Measurements from ENCODE around the gene TRIM21. TPM values are rescaled to one million over a fixed set of nuclear protein-coding genes. Genes with fewer than 3 reads are reported as not detected.
"Not testable (repeated sequence)": the region's sequence is repeated elsewhere in the genome, so short reads cannot be mapped to it uniquely, and the experiment has no call there.

TRIM21 gene
- total and polyA plus RNA-seq, 4 donors: 15.2 to 32.0 (median 18.8) TPM

DNA sequence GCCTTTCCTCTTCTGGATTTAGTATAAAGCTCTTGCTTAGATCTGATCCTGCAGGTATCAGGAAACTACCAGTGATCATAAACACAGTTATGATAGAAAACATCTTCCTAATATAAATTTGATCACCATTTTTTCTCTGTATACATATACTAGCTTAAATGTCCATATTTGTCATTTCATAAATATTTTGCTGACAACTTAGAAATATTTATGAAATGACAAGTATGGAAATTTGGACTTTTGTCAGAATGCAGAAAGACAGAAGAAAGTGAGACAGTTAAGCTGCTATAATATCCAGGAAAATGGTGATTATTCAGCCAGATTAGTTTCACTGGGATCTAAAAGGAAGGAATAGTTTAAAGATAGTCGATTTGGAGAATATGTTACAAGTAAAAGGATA, 22.8 kb upstream of the TRIM21 start:
- H3K4me3 ChIP-seq: no peak overlapping the region
- WGBS, 2 donors: 55 to 81% methylated on average over 1 of the region's 1 CpG
- no peaks in the 10 kb centered on the region for H3K27me3 ChIP-seq (ENCODE audit: control insufficient read depth in 3 of 3, insufficient read depth in 3 of 3, low read length in 2 of 3)
- no peaks in the 10 kb centered on the region for H3K4me1 ChIP-seq (ENCODE audit: control insufficient read depth in 5 of 5, insufficient read depth in 5 of 5, low read length in 5 of 5)
- no peaks in the 10 kb centered on the region for H3K36me3 ChIP-seq (ENCODE audit: control insufficient read depth in 4 of 4, insufficient read depth in 4 of 4, low read length in 4 of 4)
- DNase-seq (no peak), ATAC-seq (ENCODE audit: insufficient read depth, low FRiP score) (no peak)
- no peaks in the 10 kb centered on the region for H3K9me3 ChIP-seq (ENCODE audit: control insufficient read depth in 4 of 4, insufficient read depth in 3 of 4, low read length in 3 of 4)
- H3K27ac ChIP-seq (ENCODE audit: low read depth in 1 of 2, low read length in 1 of 2): no peak overlapping the region
- no peak overlapping the region for H3K9ac ChIP-seq (ENCODE audit: insufficient read depth in 1 of 2, low read length in 2 of 2)
- TF ChIP-seq, protein P1, sequence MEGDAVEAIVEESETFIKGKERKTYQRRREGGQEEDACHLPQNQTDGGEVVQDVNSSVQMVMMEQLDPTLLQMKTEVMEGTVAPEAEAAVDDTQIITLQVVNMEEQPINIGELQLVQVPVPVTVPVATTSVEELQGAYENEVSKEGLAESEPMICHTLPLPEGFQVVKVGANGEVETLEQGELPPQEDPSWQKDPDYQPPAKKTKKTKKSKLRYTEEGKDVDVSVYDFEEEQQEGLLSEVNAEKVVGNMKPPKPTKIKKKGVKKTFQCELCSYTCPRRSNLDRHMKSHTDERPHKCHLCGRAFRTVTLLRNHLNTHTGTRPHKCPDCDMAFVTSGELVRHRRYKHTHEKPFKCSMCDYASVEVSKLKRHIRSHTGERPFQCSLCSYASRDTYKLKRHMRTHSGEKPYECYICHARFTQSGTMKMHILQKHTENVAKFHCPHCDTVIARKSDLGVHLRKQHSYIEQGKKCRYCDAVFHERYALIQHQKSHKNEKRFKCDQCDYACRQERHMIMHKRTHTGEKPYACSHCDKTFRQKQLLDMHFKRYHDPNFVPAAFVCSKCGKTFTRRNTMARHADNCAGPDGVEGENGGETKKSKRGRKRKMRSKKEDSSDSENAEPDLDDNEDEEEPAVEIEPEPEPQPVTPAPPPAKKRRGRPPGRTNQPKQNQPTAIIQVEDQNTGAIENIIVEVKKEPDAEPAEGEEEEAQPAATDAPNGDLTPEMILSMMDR (IDR thresholded peaks at IDR 0.05; ENCODE audit: control extremely low read depth, extremely low read depth): no peak

GRCh38 chr11:4406206-4406605, 12.7 kb upstream of the TRIM21 start:
- H3K27me3 ChIP-seq (ENCODE audit: control insufficient read depth in 3 of 3, insufficient read depth in 3 of 3, low read length in 2 of 3); DNase-seq; H3K9ac ChIP-seq (ENCODE audit: insufficient read depth in 1 of 2, low read length in 2 of 2); H3K27ac ChIP-seq (ENCODE audit: low read depth in 1 of 2, low read length in 1 of 2); H3K4me3 ChIP-seq; ATAC-seq (ENCODE audit: insufficient read depth, low FRiP score); H3K9me3 ChIP-seq (ENCODE audit: control insufficient read depth in 4 of 4, insufficient read depth in 3 of 4, low read length in 3 of 4); H3K36me3 ChIP-seq (ENCODE audit: control insufficient read depth in 4 of 4, insufficient read depth in 4 of 4, low read length in 4 of 4); H3K4me1 ChIP-seq (ENCODE audit: control insufficient read depth in 5 of 5, insufficient read depth in 5 of 5, low read length in 5 of 5): not testable (repeated sequence)
- WGBS, 2 donors: 89 to 100% methylated on average over 3 to 6 of the region's 6 CpGs

DNA sequence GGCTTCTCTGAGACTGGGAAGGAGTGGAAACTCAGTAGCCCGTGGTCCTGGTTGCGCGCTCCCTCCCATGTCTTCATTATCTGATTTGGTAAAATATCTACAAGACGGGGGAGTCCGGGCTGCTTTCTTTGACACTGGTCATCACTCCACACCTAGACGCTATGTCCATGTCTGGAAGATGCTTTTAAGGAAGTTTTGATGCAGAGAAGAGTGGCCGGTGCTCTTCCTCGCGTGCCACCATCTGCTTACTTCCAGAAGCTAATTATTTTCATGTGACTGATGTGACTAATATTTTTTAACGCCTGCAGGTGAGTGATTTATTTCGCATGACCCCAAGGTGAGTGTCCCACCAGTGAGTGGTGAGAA, 339 bp upstream of the TRIM21 start:
- TF ChIP-seq, protein P1 (IDR thresholded peaks at IDR 0.05; ENCODE audit: control extremely low read depth, extremely low read depth): no peak
- ATAC-seq (ENCODE audit: insufficient read depth, low FRiP score): no peak

DNA sequence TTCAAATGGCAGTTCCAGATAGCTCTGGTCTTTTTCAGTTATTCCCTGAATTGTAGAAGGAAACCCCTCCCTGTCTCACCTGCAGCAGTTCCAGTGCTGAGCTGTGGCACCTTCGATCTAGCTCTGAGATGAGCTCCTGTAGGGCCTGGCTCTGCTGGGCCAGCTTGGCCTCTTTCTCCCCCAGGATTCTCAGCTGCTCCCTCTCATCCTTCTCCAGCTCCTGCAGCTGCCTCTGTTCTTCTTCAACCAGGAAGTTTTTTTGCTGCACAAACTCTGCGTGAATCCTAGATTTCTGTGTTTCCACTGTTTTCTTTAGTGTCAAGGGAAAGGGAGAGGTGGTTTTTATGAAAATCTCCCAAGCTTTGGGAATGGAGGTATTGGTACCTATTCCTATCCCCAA, 5.3 kb downstream of the TRIM21 start:
- DNase-seq (no peak), ATAC-seq (ENCODE audit: insufficient read depth, low FRiP score) (no peak)
- 100% methylated on average over 2 of the region's 2 CpGs for WGBS, 2 donors
- Histone ChIP-seq H3K4me1 (ENCODE audit: control insufficient read depth in 5 of 5, insufficient read depth in 5 of 5, low read length in 5 of 5) (peaks cover 3 to 6% (median 4%) of the 10 kb centered on the region in 5 donors), H3K27me3 (ENCODE audit: control insufficient read depth in 3 of 3, insufficient read depth in 3 of 3, low read length in 2 of 3) (no peaks in the 10 kb centered on the region), H3K36me3 (ENCODE audit: control insufficient read depth in 4 of 4, insufficient read depth in 4 of 4, low read length in 4 of 4) (peaks cover 21 to 54% (median 30%) of the 10 kb centered on the region in 4 donors), H3K27ac (ENCODE audit: low read depth in 1 of 2, low read length in 1 of 2) (no peak overlapping the region), H3K9me3 (ENCODE audit: control insufficient read depth in 4 of 4, insufficient read depth in 3 of 4, low read length in 3 of 4) (no peaks in the 10 kb centered on the region), H3K4me3 (no peak overlapping the region), H3K9ac (ENCODE audit: insufficient read depth in 1 of 2, low read length in 2 of 2) (no peak overlapping the region)
- TF ChIP-seq, protein P1 (IDR thresholded peaks at IDR 0.05; ENCODE audit: control extremely low read depth, extremely low read depth): no peak

More for the DNA sequence above, 339 bp upstream of the TRIM21 start:
- Histone ChIP-seq H3K27ac (ENCODE audit: low read depth in 1 of 2, low read length in 1 of 2) (no peak overlapping the region), H3K36me3 (ENCODE audit: control insufficient read depth in 4 of 4, insufficient read depth in 4 of 4, low read length in 4 of 4) (peaks cover 0 to 14% (median 12%) of the 10 kb centered on the region in 4 donors), H3K27me3 (ENCODE audit: control insufficient read depth in 3 of 3, insufficient read depth in 3 of 3, low read length in 2 of 3) (no peaks in the 10 kb centered on the region), H3K4me3 (peak overlapping the region; percentile 13), H3K4me1 (ENCODE audit: control insufficient read depth in 5 of 5, insufficient read depth in 5 of 5, low read length in 5 of 5) (peaks cover 3 to 10% (median 5%) of the 10 kb centered on the region in 5 donors), H3K9ac (ENCODE audit: insufficient read depth in 1 of 2, low read length in 2 of 2) (peak overlapping the region in 1 of 2 donors; percentile 72), H3K9me3 (ENCODE audit: control insufficient read depth in 4 of 4, insufficient read depth in 3 of 4, low read length in 3 of 4) (peaks cover 0 to 3% (median 0%) of the 10 kb centered on the region in 4 donors)
- no peak for DNase-seq
- WGBS, 2 donors: 25 to 30% methylated on average over 11 of the region's 11 CpGs

Measured in lung (tissue), 12 donors.